Measurements from ENCODE around the gene ERG. TPM values are rescaled to one million over a fixed set of nuclear protein-coding genes. Genes with fewer than 3 reads are reported as not detected.

The ERG gene
- total and polyA plus RNA-seq, 2 of the 8 experiments (the other 6 are each of a cell fraction or from before 2014, with no cell fraction given) = 1.0 to 3.0 TPM

DNA sequence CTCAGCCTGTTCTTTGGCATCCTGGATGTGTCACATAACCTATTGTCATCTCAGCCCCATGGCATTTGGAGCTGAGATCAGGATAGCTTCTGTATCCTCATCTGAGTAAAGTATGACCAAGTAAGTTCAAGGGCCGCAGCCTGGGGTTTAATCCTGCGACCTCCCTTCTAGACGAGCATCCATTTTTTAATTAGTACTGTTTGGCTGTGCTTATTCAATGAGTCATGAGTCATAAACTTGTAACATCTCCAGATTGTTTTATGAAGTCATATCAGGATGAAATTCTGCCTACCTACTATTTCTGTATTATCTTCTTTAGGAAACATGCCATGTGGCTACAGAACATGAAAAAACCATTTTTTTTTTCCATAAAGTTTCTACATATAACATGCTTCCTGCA, 119.1 kb downstream of the ERG start:
- Histone ChIP-seq H3K4me1 (replicated peaks in 1 of 4; ENCODE audit: control insufficient read depth in 3 of 4, insufficient read depth in 4 of 4, low read length in 3 of 4) (no peaks in the 10 kb centered on the region), H3K4me3 (ENCODE audit: extremely low read depth in 1 of 4, insufficient read depth in 2 of 4, low read depth in 3 of 4, low read length in 4 of 4) (no peak overlapping the region), H3K9ac (replicated peaks in 1 of 4; ENCODE audit: extremely low read depth in 1 of 4, low read depth in 3 of 4, low read length in 3 of 4) (no peak overlapping the region), H2BK20ac (ENCODE audit: low read length) (no peak overlapping the region), H2BK15ac (ENCODE audit: low read length) (no peak overlapping the region), H3K79me2 (ENCODE audit: control insufficient read depth in 1 of 2, insufficient read depth in 2 of 2, low read length in 2 of 2) (no peaks in the 10 kb centered on the region), H3K4me2 (ENCODE audit: insufficient read depth in 1 of 2, low read depth in 2 of 2, low read length in 2 of 2) (no peak overlapping the region), H4K91ac (replicated peaks; ENCODE audit: insufficient read length, low read length) (no peak overlapping the region), H4K5ac (ENCODE audit: insufficient read length, low read depth, low read length) (no peak overlapping the region), H2BK12ac (ENCODE audit: low read depth, low read length) (no peak overlapping the region), H2BK120ac (replicated peaks; ENCODE audit: low read depth, low read length) (no peak overlapping the region), H4K20me1 (replicated peaks in 1 of 2; ENCODE audit: control insufficient read depth in 1 of 2, insufficient read depth in 2 of 2, low read length in 2 of 2) (no peaks in the 10 kb centered on the region), H3K14ac (ENCODE audit: insufficient read length) (no peak overlapping the region), H3K27me3 (replicated peaks in 1 of 4; ENCODE audit: control insufficient read depth in 3 of 4, extremely low read depth in 1 of 4, insufficient read depth in 3 of 4, low read length in 3 of 4) (no peaks in the 10 kb centered on the region), H3K23ac (ENCODE audit: insufficient read length) (no peak overlapping the region), H2AFZ (ENCODE audit: low read length) (no peak overlapping the region), H3K4ac (replicated peaks; ENCODE audit: insufficient read length, low read depth, low read length) (no peak overlapping the region), H2AK5ac (ENCODE audit: low read depth, low read length) (no peak overlapping the region), H3K18ac (ENCODE audit: extremely low read depth, low read length) (no peak overlapping the region), H3K23me2 (ENCODE audit: low read depth, low read length) (no peaks in the 10 kb centered on the region), H3K9me3 (ENCODE audit: insufficient read depth in 2 of 2, low read depth in 1 of 2, low read length in 1 of 2) (peaks cover 4 to 5% of the 10 kb centered on the region in 2 experiments; a peak in 3 of 4 replicates), H3K27ac (ENCODE audit: low read depth, low read length) (no peak overlapping the region), H3K79me1 (ENCODE audit: low read depth, low read length) (no peaks in the 10 kb centered on the region), H4K8ac (ENCODE audit: extremely low read depth, insufficient read depth, low read length) (no peak overlapping the region), H2BK5ac (ENCODE audit: low read depth, low read length) (no peak overlapping the region), H3K56ac (replicated peaks; ENCODE audit: insufficient read length, low read depth, low read length) (no peak overlapping the region), H3K36me3 (ENCODE audit: control insufficient read depth in 2 of 4, insufficient read depth in 4 of 4, low read length in 3 of 4) (no peaks in the 10 kb centered on the region; a peak in 1 of 8 replicates)
- no peak for TF ChIP-seq TAF1 (IDR thresholded peaks at IDR 0.05; ENCODE audit: low read depth, low read length)
- no peak for TF ChIP-seq CBX8 (IDR thresholded peaks at IDR 0.05; ENCODE audit: borderline replicate concordance, low read depth, low read length)
- TF ChIP-seq ATF3 (IDR thresholded peaks at IDR 0.05; ENCODE audit: insufficient read depth, low read depth, low read length) = no peak
- TF ChIP-seq SP1 (IDR thresholded peaks at IDR 0.05; ENCODE audit: low read depth, low read length) = no peak
- TF ChIP-seq SP2 (IDR thresholded peaks at IDR 0.05; ENCODE audit: low read length) = no peak
- TF ChIP-seq CREB1 (IDR thresholded peaks at IDR 0.05) = no peak
- no peak for TF ChIP-seq BACH1 (IDR thresholded peaks at IDR 0.05; ENCODE audit: low read length)
- 89% methylated on average over 3 of the region's 3 CpGs; no CpG with 5 or more reads in 1 of the 2 experiments for WGBS, 2 experiments (ENCODE audit: extremely low coverage in 1 of 2, insufficient coverage in 1 of 2, insufficient read length in 1 of 2, insufficient replicate concordance in 2 of 2, low coverage in 1 of 2, low lambda C conversion rate in 2 of 2, missing lambda C conversion rate in 1 of 2)
- DNase-seq (ENCODE audit: low read depth in 1 of 2, low spot score in 2 of 2) (no peak), FAIRE-seq (no peak)
- POLR2A ChIA-PET (ENCODE audit: partially characterized antibody) = no interaction called here
- CTCF ChIA-PET (ENCODE audit: partially characterized antibody) = interaction anchor here (1.0 kb wide), 2 partner anchors 24 to 27 kb away, joined by 3 read pairs; no protein-coding TSS in a partner anchor

All from H1 (cell line).